ENCODE measurements around the gene OR6C74.

OR6C74 gene

DNA sequence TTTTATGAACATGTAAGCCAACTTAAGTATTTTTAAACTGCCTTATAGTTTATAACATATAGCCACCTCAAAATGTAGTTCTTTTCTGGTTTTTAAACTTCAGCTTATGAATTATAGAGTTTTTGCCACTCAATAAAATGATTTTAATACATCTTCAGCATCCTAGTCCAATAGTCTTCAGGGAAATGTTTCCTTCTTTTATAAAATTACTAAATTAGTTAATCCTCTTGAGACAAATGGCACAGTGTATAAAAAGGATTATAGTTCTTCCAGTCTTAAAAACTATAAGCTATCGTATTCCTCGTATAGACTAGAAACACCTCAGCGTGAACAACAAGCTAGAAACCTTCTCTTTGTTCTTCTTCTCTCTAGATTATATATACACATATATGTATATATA lies at the start of gene OR6C74:
Gene OR6C74 (plus strand): TSS at position 301 of the 400 bp plus-strand sequence. CDS start 2,679 bp downstream, outside the sequence.
- H3K4me3 ChIP-seq (ENCODE audit: low read depth, low read length): no peak within 1 kb of the TSS

DNA sequence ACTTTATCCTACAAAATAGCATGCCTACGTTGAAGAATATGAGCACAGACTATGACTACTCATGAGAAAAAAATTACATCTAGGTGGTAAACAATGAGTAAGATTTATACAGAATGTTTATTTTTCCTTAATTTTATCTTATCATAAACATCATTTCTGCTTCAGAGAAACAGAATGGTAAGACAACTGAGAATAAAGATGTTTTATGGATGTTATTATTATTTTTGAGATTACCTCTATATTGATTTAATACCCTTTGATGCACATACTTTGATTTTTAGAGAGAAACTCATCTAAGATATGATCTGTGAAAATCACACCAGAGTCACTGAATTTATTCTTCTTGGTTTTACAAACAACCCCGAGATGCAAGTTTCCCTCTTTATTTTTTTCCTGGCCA lies 23.7 kb upstream of the OR6C74 start, which contains the start of gene OR10A7:
Gene OR10A7 (plus strand): TSS at position 301 of the 400 bp plus-strand sequence. CDS start 0 bp downstream, at position 301.
- no peak within 1 kb of the TSS for H3K4me3 ChIP-seq (ENCODE audit: low read depth, low read length)

DNA sequence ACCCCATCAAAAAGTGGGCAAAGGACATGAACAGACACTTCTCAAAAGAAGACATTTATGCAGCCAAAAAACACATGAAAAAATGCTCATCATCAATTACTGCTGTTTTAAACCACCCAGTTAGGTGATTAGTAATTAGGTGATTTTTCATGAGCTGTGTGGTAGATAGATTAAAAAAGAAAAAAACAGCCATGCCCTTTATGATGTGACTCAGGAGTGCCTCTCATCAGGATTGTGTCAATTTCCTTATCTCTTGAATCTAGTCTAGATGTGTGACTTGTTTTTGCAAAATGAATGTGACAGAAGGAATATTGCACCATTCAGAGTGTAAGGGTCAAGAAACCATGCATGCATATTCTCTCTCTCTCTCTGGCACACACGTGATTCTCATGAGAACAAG lies 17.9 kb upstream of the OR6C74 start:
- H3K4me3 ChIP-seq (ENCODE audit: low read depth, low read length): no peak overlapping the region

DNA sequence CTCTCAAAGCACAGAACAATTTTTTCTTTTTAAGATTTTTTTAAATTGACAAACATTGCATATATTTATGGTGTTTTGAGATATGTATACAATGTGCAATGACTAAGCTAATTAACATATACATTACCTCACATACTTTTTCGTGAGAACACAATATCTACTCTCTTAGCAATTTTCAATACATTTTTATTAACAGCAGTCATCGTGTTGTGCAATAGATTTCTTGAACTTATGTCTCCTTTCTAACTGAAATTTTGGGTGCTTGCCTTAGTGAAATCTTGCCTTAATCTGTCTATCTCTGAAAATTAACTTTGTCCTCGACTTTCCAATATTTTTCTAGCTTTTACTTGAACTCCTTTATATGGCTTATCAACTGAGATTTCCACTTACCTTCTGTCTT lies 16.8 kb upstream of the OR6C74 start:
- no peak overlapping the region for H3K4me3 ChIP-seq (ENCODE audit: low read depth, low read length)

DNA sequence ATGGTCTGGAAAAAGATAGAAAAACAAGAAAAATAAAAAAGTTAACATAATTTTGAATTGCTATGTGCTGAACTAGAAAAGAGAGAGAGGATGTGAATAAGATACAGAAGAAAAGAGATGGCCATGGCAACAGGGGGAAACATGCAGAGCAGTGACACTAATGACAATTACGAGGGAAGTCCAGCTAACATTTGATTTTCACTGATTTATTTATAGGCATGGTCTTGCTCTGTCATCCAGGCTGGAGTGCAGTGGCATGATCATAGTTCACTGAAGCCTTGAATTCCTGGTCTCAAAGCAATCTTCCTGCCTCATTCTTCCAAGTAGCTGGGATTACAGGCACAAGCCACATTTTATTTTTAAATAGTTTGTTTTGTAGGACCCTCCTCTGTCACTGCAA lies 1.8 kb downstream of the OR6C74 start:
- H3K4me3 ChIP-seq (ENCODE audit: low read depth, low read length): no peak overlapping the region

DNA sequence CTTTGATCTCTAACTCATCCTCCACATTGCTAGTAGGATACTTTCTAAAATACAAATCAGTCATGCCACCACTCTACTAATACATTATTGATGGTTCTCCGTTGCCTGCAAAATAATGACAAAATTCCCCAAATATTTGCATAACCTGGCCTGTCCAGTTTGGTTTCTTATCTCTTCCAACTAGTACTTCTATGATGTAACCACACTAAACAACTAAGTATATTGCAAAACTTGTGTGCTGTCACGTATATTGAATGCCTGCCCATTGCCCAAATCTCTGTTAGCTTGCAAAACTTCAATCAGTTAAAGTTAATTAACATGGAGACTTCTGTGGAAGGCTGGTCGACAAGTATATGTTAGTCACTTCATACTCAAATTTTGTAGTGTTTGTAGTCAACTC lies 6.5 kb downstream of the OR6C74 start:
- no peak overlapping the region for H3K4me3 ChIP-seq (ENCODE audit: low read depth, low read length)

DNA sequence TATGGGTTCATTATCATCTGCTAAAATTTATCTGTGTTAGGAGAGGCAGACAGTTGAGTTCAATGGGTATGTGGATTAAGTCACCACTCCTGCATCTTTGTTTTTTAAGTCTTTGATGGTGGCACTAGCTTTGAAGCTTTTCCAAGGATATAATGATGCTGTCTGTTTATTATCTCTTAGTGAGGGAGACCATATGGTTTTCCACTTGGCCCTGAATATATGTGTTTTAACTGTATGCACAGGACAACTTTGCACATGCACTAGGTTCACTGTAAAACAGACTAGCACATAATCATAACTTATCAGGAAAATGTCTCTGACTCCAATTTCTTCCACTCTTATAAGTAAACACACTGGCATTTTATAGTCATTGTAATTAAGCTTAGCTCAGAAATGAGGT lies 8.9 kb downstream of the OR6C74 start:
- no peak overlapping the region for H3K4me3 ChIP-seq (ENCODE audit: low read depth, low read length)

DNA sequence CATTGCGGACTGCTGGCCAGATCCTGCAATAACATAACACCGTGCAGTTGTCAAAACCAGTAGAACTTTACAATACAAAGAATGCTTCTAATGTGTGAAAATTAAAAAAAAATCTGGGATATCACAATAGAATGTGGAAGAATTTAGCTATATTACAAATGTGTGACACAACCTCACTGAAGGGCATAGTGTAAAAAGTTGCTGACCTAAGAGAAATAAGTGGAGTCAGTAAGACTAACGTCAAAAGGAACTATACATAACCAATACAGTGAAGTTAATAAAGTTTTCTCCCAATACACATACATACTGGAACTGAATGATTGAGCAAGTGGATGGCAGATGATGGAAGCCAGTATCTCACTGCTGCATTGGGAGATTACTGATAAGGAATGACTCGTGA lies 12.4 kb downstream of the OR6C74 start:
- H3K4me3 ChIP-seq (ENCODE audit: low read depth, low read length): no peak overlapping the region

DNA sequence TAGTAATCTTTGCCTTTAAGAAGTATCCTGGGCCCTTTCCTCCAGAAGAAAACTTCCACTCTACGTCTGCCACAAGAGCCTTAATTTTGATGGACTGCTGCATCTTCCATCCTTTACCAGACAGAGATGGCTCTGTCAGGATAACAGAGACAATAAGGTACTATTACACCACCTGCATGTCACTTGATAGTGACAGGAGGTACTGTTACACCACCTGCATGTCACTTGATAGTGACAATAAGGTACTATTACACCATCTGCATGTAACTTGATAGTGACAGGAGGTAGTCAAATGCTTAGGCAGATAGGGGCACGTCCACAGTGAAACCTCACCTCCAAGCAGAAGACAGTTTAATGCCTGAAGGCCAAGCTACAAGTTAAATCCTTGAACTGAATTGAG lies 13.9 kb downstream of the OR6C74 start:
- no peak overlapping the region for H3K4me3 ChIP-seq (ENCODE audit: low read depth, low read length)

DNA sequence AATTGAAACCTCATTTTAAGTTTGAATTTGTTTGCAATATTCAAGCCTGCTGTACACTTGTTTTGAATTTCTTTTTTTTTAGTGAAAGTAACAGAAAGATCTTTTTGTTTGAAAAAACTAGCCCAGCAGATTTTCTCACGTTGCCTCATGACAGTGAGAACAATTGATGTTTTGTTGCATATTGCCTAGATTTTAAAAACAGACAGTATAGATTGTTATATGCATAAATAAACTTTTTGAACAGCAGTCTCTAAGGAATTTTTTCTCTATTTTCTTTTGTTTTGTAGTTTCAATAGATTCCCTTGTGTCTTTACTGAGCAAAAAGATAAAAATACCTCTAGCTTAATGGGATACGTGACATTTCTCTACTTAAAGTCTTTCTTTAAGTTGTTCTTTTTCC lies 36.6 kb downstream of the OR6C74 start:
- H3K4me3 ChIP-seq (ENCODE audit: low read depth, low read length): no peak overlapping the region

DNA sequence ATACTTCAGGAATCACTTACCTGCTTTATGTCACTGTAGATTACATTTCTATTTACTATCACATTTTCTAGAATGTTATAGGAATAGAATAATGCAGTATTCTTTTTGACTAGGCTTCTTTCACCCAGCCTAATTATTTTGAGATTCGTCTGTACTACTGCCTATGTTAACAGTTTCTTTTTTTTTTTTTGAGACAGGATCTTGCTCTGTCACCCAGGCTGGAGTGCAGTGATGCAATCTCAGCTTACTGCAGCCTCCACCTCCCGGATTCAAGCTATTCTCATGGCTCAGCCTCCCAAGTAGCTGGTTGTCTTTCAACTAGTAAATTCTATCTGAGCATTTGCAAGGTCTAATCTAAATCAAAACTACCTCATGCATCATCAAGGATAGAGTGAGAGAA lies 45.6 kb downstream of the OR6C74 start:
- no peak overlapping the region for H3K4me3 ChIP-seq (ENCODE audit: low read depth, low read length)
